SK-N-SH (cell line): ENCODE data around the gene EBF4. TPM values are rescaled to one million over a fixed set of nuclear protein-coding genes. Genes with fewer than 3 reads are reported as not detected.

Experiments used
- CTCF ChIA-PET: fragments of 300-600, 350-600 bp; formaldehyde crosslinking; extraction: SDS; loops from one replicate; lab custom pipeline; 2021; lab: Yijun Ruan, JAX
- POLR2A ChIA-PET: fragments of 350-600 bp; sonication (Branson Sonifier 250); formaldehyde crosslinking; extraction: SDS; loops from one replicate; lab custom pipeline; 2020; ENCODE audit warnings: antibody characterized with exemption, inconsistent platforms; lab: Yijun Ruan, JAX
- DNase-seq: peaks from one replicate; pipeline ENCODE4 v3.0.0; 2012
- H2AFZ ChIP-seq: fragments of 200-600 bp; sonication (generic); 2 replicates; pipeline ENCODE4 v1.8.1; 2016; ENCODE audit warnings: antibody characterized with exemption, mild to moderate bottlenecking, low read depth
- H3F3A ChIP-seq: fragments of 200-600 bp; sonication (generic); replicated peaks from 2 replicates; pipeline ENCODE3; 2016; ENCODE audit warnings: antibody characterized with exemption, mild to moderate bottlenecking; ENCODE audit not compliant: insufficient read depth
- H3K27ac ChIP-seq, 2 experiments: fragments of 200-500 bp in 1 of 2; fragments of 200-600 bp in 1 of 2; sonication (Bioruptor generic) in 1 of 2; sonication (generic), shearing (Covaris generic) in 1 of 2; 2 replicates each; pipeline versions ENCODE4 v1.5.1 to v1.6.1; 2014 to 2016; ENCODE audit warnings: low read depth in 2 of 2, inconsistent platforms in 1 of 2, low read length in 1 of 2, mild to moderate bottlenecking in 1 of 2, mixed read lengths in 1 of 2
- H3K27me3 ChIP-seq: fragments of 200-600 bp; sonication (generic), shearing (Covaris generic); 2 replicates; pipeline ENCODE4 v1.6.1; 2016; ENCODE audit warnings: mixed run types; ENCODE audit not compliant: insufficient read depth
- H3K36me3 ChIP-seq, 2 experiments: fragments of 200-500 bp in 1 of 2; fragments of 200-600 bp in 1 of 2; sonication (Bioruptor generic) in 1 of 2; sonication (generic) in 1 of 2; replicated peaks in 1 of 2; 2 replicates each; pipeline versions ENCODE3 to v1.5.1; 2014 to 2016; ENCODE audit warnings: low read length in 1 of 2, mild to moderate bottlenecking in 1 of 2; ENCODE audit not compliant: insufficient read depth in 2 of 2, control insufficient read depth in 1 of 2
- H3K4me1 ChIP-seq, 2 experiments: fragments of 200-500 bp in 1 of 2; fragments of 200-600 bp in 1 of 2; sonication (Bioruptor generic) in 1 of 2; sonication (generic), shearing (Covaris generic) in 1 of 2; 2 replicates each; pipeline versions ENCODE4 v1.5.1 to v1.6.1; 2014 to 2016; ENCODE audit warnings: low read depth in 1 of 2, low read length in 1 of 2, mixed run types in 1 of 2; ENCODE audit not compliant: insufficient read depth in 2 of 2, control insufficient read depth in 1 of 2
- H3K4me2 ChIP-seq: fragments of 200-600 bp; sonication (generic), shearing (Covaris generic); 2 replicates; pipeline ENCODE4 v1.6.1; 2017; ENCODE audit warnings: mixed run types
- H3K4me3 ChIP-seq, 2 experiments: fragments of 200-500 bp in 1 of 2; fragments of 200-600 bp in 1 of 2; sonication (Bioruptor generic) in 1 of 2; sonication (generic), shearing (Covaris generic) in 1 of 2; 2 replicates each; pipeline versions ENCODE4 v1.5.1 to v1.8.1; 2014 to 2016; ENCODE audit warnings: low read depth in 2 of 2, inconsistent platforms in 1 of 2, low read length in 1 of 2, mild to moderate bottlenecking in 1 of 2, mixed read lengths in 1 of 2, moderate library complexity in 1 of 2
- H3K79me2 ChIP-seq: fragments of 200-600 bp; sonication (generic); 2 replicates; pipeline ENCODE4 v1.8.1; 2017; ENCODE audit warnings: mild to moderate bottlenecking; ENCODE audit not compliant: insufficient read depth
- H3K9ac ChIP-seq: fragments of 200-600 bp; sonication (generic); 2 replicates; pipeline ENCODE4 v1.6.1; 2017; ENCODE audit warnings: mixed run types
- H3K9me2 ChIP-seq: fragments of 200-600 bp; sonication (generic); 2 replicates; pipeline ENCODE4 v1.6.1; 2017; ENCODE audit warnings: mixed run types
- H3K9me3 ChIP-seq: fragments of 200-600 bp; sonication (generic); 2 replicates; pipeline ENCODE4 v1.6.1; 2017; ENCODE audit warnings: mixed run types, mild to moderate bottlenecking, moderate library complexity
- H4K20me1 ChIP-seq: fragments of 200-600 bp; sonication (generic); 2 replicates; pipeline ENCODE4 v1.6.1; 2017; ENCODE audit warnings: mild to moderate bottlenecking, mixed run types; ENCODE audit not compliant: insufficient read depth
- EZH2phosphoT487 ChIP-seq: fragments of 200-600 bp; sonication (generic); IDR thresholded peaks from 2 replicates; pipeline ENCODE4 v1.6.1; 2017; ENCODE audit warnings: low read depth, mixed run types, mild to moderate bottlenecking, antibody characterized with exemption, moderate library complexity, borderline replicate concordance
- FOSL2 ChIP-seq: IDR thresholded peaks from 2 replicates; pipeline ENCODE4 v1.4.0; 2012; ENCODE audit warnings: low read depth, mild to moderate bottlenecking, moderate library complexity, borderline replicate concordance
- GATA2 ChIP-seq: sonication (generic); formaldehyde crosslinking; IDR thresholded peaks from 2 replicates; pipeline ENCODE4 v1.5.0; 2020; ENCODE audit warnings: mild to moderate bottlenecking, missing genetic modification reagents
- JUND ChIP-seq: IDR thresholded peaks from 2 replicates; pipeline ENCODE4 v1.4.0; 2012
- NFIC ChIP-seq: IDR thresholded peaks from 2 replicates; pipeline ENCODE4 v1.4.0; 2012; ENCODE audit warnings: borderline replicate concordance
- SIN3A ChIP-seq: IDR thresholded peaks from 2 replicates; pipeline ENCODE4 v1.6.1; 2012; ENCODE audit warnings: low read depth, mild to moderate bottlenecking, low read length, moderate library complexity, borderline replicate concordance
- TAF1 ChIP-seq: IDR thresholded peaks from 2 replicates; pipeline ENCODE4 v1.6.1; 2012; ENCODE audit warnings: low read depth, mild to moderate bottlenecking, low read length, moderate library complexity, borderline replicate concordance
- TCF12 ChIP-seq: IDR thresholded peaks from 2 replicates; pipeline ENCODE4 v1.4.0; 2012
- TEAD4 ChIP-seq: IDR thresholded peaks from 2 replicates; pipeline ENCODE4 v1.4.0; 2012; ENCODE audit warnings: mild to moderate bottlenecking, borderline replicate concordance; ENCODE audit not compliant: insufficient read depth
- YY1 ChIP-seq: IDR thresholded peaks from 2 replicates; pipeline ENCODE4 v1.4.0; 2012; ENCODE audit warnings: low read depth, mild to moderate bottlenecking
- WGBS: methylation state at CpG from one replicate; pipeline ENCODE4 v1.1.6; 2017; ENCODE audit warnings: low lambda C conversion rate; 5-methylcytosine and 5-hydroxymethylcytosine counted together
- polyA plus RNA-seq, 3 experiments: library from polyadenylated mRNA; depleted of rRNA; stranded (reverse); fragments of >200 nt; gene quantifications; 2 replicates each; pipeline ENCODE4 v1.2.3, GENCODE V29; 2012
- TF ChIP-seq, protein P1 (sequence below): IDR thresholded peaks from 2 replicates; pipeline ENCODE4 v1.4.0; 2012; ENCODE audit warnings: low read depth, borderline replicate concordance
- TF ChIP-seq, protein P2 (sequence below): IDR thresholded peaks from 2 replicates; pipeline ENCODE4 v1.6.1; 2012; ENCODE audit warnings: mild to moderate bottlenecking, low read depth, low read length, moderate library complexity
- TF ChIP-seq, protein P3 (sequence below): fragments of 150-350 bp; IDR thresholded peaks from 2 replicates; pipeline ENCODE4 v1.6.1; 2017; ENCODE audit warnings: antibody characterized with exemption, low read length, low read depth, borderline replicate concordance
- TF ChIP-seq, protein P4 (sequence below): IDR thresholded peaks from 2 replicates; pipeline ENCODE4 v1.4.0; 2012; ENCODE audit warnings: low read depth
- TF ChIP-seq, protein P5 (sequence below): fragments of 150-350 bp; IDR thresholded peaks from 2 replicates; pipeline ENCODE4 v1.6.1; 2016; ENCODE audit warnings: mild to moderate bottlenecking, low read depth, low read length
- TF ChIP-seq, protein P6 (sequence below): IDR thresholded peaks from 2 replicates; pipeline ENCODE4; 2012

The EBF4 gene
- polyA plus RNA-seq, 1 of the 3 experiments (the other 2 are of a cell fraction): 20.6 TPM

DNA sequence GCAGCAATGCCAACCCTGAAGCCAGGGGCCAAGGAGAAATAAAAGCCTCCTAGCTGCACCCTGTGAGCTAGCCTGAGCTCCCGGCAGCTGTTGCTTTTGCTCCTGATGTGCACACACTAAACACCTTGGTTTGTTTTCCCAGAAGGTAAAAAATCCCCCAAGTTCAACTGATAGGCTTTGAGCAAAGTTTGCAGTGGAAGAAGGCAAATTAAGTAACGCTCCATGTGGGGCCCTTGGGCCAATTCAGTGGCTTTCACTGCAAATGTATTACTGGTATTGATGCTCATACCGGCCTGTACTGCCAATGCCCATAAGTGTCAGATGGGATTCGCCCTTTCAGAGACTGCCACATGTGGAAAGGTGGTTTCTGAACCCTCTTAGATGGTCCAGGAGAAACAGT is 19.1 kb upstream of the EBF4 start:
- Histone ChIP-seq H3K36me3 (no peaks in the 10 kb centered on the region), H3K27ac (no peak overlapping the region), H2AFZ (no peak overlapping the region), H3K79me2 (no peaks in the 10 kb centered on the region), H3K4me3 (no peak overlapping the region), H3K9me2 (no peaks in the 10 kb centered on the region), H4K20me1 (no peaks in the 10 kb centered on the region), H3K9ac (no peak overlapping the region), H3K9me3 (no peaks in the 10 kb centered on the region)
- no peak for DNase-seq
- CTCF ChIA-PET: interaction anchor here (0.8 to 2.8 kb wide), 7 partner anchors 14 to 327 kb away, joined by 3 to 16 read pairs (median 4); no protein-coding TSS in a partner anchor
- WGBS: 57% methylated on average over 3 of the region's 4 CpGs
- POLR2A ChIA-PET: no interaction called here
- no peak for TF ChIP-seq SIN3A
- TF ChIP-seq, protein P1, sequence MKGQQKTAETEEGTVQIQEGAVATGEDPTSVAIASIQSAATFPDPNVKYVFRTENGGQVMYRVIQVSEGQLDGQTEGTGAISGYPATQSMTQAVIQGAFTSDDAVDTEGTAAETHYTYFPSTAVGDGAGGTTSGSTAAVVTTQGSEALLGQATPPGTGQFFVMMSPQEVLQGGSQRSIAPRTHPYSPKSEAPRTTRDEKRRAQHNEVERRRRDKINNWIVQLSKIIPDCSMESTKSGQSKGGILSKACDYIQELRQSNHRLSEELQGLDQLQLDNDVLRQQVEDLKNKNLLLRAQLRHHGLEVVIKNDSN: no peak
- TF ChIP-seq, protein P2, sequence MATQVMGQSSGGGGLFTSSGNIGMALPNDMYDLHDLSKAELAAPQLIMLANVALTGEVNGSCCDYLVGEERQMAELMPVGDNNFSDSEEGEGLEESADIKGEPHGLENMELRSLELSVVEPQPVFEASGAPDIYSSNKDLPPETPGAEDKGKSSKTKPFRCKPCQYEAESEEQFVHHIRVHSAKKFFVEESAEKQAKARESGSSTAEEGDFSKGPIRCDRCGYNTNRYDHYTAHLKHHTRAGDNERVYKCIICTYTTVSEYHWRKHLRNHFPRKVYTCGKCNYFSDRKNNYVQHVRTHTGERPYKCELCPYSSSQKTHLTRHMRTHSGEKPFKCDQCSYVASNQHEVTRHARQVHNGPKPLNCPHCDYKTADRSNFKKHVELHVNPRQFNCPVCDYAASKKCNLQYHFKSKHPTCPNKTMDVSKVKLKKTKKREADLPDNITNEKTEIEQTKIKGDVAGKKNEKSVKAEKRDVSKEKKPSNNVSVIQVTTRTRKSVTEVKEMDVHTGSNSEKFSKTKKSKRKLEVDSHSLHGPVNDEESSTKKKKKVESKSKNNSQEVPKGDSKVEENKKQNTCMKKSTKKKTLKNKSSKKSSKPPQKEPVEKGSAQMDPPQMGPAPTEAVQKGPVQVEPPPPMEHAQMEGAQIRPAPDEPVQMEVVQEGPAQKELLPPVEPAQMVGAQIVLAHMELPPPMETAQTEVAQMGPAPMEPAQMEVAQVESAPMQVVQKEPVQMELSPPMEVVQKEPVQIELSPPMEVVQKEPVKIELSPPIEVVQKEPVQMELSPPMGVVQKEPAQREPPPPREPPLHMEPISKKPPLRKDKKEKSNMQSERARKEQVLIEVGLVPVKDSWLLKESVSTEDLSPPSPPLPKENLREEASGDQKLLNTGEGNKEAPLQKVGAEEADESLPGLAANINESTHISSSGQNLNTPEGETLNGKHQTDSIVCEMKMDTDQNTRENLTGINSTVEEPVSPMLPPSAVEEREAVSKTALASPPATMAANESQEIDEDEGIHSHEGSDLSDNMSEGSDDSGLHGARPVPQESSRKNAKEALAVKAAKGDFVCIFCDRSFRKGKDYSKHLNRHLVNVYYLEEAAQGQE: no peak
- no peak for TF ChIP-seq EZH2phosphoT487
- TF ChIP-seq, protein P3, sequence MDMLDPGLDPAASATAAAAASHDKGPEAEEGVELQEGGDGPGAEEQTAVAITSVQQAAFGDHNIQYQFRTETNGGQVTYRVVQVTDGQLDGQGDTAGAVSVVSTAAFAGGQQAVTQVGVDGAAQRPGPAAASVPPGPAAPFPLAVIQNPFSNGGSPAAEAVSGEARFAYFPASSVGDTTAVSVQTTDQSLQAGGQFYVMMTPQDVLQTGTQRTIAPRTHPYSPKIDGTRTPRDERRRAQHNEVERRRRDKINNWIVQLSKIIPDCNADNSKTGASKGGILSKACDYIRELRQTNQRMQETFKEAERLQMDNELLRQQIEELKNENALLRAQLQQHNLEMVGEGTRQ: no peak
- TF ChIP-seq, protein P4, sequence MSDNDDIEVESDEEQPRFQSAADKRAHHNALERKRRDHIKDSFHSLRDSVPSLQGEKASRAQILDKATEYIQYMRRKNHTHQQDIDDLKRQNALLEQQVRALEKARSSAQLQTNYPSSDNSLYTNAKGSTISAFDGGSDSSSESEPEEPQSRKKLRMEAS: no peak
- no peak for TF ChIP-seq TCF12
- TF ChIP-seq, all 33 proteins: peak for 0
- Histone ChIP-seq H3K4me2 (no peak overlapping the region), H3F3A (no peaks in the 10 kb centered on the region), H3K4me1 (no peaks in the 10 kb centered on the region), H3K27me3 (no peaks in the 10 kb centered on the region)

DNA sequence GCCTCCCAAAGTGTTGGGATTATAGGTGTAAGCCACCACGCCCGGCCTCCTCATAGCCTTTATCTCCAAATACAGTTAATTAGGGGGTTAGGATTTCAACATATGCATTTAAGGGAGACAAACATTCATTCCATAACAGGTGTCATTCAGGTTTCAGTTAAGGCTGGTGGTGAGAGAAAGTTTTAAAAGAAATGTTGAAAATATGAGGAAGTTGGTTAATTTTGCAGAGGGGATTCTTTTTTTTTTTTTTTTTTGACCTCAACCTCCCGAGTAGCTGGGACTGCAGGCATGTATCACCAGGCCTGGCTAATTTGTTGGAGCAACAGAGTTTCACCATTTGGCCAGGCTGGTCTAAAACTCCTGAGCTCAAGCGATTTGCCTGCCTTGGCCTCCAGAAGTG is 12.5 kb upstream of the EBF4 start:
- no peak overlapping the region for H3K4me2 ChIP-seq
- POLR2A ChIA-PET: no interaction called here
- no peaks in the 10 kb centered on the region for H4K20me1 ChIP-seq
- H3K9me2 ChIP-seq: no peaks in the 10 kb centered on the region
- no peak overlapping the region for H3K4me3 ChIP-seq
- no peaks in the 10 kb centered on the region for H3K79me2 ChIP-seq
- no peak for DNase-seq
- CTCF ChIA-PET: no interaction called here
- H3K27me3 ChIP-seq: no peaks in the 10 kb centered on the region; the same call in 1 of the 2 replicates
- H3K27ac ChIP-seq: no peak overlapping the region
- no peaks in the 10 kb centered on the region for H3K36me3 ChIP-seq
- no peak overlapping the region for H2AFZ ChIP-seq
- no peaks in the 10 kb centered on the region for H3F3A ChIP-seq
- no peaks in the 10 kb centered on the region for H3K9me3 ChIP-seq
- 43% methylated on average over 4 of the region's 4 CpGs for WGBS
- TF ChIP-seq EZH2phosphoT487 (no peak), FOSL2 (no peak), YY1 (no peak), GATA2 (CRISPR knock-in tag) (no peak), NFIC (no peak), TEAD4 (no peak), JUND (no peak), TAF1 (no peak)
- TF ChIP-seq, protein P5, sequence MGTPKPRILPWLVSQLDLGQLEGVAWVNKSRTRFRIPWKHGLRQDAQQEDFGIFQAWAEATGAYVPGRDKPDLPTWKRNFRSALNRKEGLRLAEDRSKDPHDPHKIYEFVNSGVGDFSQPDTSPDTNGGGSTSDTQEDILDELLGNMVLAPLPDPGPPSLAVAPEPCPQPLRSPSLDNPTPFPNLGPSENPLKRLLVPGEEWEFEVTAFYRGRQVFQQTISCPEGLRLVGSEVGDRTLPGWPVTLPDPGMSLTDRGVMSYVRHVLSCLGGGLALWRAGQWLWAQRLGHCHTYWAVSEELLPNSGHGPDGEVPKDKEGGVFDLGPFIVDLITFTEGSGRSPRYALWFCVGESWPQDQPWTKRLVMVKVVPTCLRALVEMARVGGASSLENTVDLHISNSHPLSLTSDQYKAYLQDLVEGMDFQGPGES: no peak
- TF ChIP-seq, protein P6, sequence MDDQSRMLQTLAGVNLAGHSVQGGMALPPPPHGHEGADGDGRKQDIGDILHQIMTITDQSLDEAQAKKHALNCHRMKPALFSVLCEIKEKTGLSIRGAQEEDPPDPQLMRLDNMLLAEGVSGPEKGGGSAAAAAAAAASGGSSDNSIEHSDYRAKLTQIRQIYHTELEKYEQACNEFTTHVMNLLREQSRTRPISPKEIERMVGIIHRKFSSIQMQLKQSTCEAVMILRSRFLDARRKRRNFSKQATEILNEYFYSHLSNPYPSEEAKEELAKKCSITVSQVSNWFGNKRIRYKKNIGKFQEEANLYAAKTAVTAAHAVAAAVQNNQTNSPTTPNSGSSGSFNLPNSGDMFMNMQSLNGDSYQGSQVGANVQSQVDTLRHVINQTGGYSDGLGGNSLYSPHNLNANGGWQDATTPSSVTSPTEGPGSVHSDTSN: no peak
- TF ChIP-seq, protein P4: no peak
- no peaks in the 10 kb centered on the region for H3K4me1 ChIP-seq
- H3K9ac ChIP-seq: no peak overlapping the region
